Measurements from ENCODE around the gene GREM2.

GRCh38 chr1:240462277-240462676 lies 149.7 kb downstream of the GREM2 start:
- no peak for TF ChIP-seq POLR2AphosphoS5 (IDR thresholded peaks at IDR 0.05; ENCODE audit: insufficient read depth, low read depth, low read length)
- no peak for TF ChIP-seq CTCF (IDR thresholded peaks at IDR 0.05; ENCODE audit: extremely low read depth in 1 of 2, insufficient read depth in 1 of 2, low read depth in 1 of 2, low read length in 2 of 2)
- no peak for TF ChIP-seq EZH2 (IDR thresholded peaks at IDR 0.05; ENCODE audit: borderline replicate concordance, low read depth, low read length, severe bottlenecking)
- no peak for TF ChIP-seq POLR2A (IDR thresholded peaks at IDR 0.05; ENCODE audit: low read depth, low read length)
- TF ChIP-seq MYC (IDR thresholded peaks at IDR 0.05; ENCODE audit: low read depth, low read length): no peak
- TF ChIP-seq MAX (IDR thresholded peaks at IDR 0.05; ENCODE audit: insufficient read depth, insufficient read length): no peak
